ENCODE data around the gene RFWD3. TPM values are rescaled to one million over a fixed set of nuclear protein-coding genes. Genes with fewer than 3 reads are reported as not detected.

Gene RFWD3
- total RNA-seq, 1 donor from 2014 or later, result 43.8 TPM

- Mint-ChIP-seq H3K4me1 (ENCODE audit: unreplicated experiment) (no peaks in the 10 kb centered on the region), H3K27me3 (ENCODE audit: unreplicated experiment) (peaks cover 1% of the 10 kb centered on the region), H3K36me3 (ENCODE audit: low read depth, unreplicated experiment) (peaks cover 4% of the 10 kb centered on the region), H3K4me3 (ENCODE audit: unreplicated experiment) (no peak overlapping the region), H3K9me3 (ENCODE audit: unreplicated experiment) (no peaks in the 10 kb centered on the region), H3K27ac (ENCODE audit: unreplicated experiment) (no peak overlapping the region)
- TF ChIP-seq, protein P1, sequence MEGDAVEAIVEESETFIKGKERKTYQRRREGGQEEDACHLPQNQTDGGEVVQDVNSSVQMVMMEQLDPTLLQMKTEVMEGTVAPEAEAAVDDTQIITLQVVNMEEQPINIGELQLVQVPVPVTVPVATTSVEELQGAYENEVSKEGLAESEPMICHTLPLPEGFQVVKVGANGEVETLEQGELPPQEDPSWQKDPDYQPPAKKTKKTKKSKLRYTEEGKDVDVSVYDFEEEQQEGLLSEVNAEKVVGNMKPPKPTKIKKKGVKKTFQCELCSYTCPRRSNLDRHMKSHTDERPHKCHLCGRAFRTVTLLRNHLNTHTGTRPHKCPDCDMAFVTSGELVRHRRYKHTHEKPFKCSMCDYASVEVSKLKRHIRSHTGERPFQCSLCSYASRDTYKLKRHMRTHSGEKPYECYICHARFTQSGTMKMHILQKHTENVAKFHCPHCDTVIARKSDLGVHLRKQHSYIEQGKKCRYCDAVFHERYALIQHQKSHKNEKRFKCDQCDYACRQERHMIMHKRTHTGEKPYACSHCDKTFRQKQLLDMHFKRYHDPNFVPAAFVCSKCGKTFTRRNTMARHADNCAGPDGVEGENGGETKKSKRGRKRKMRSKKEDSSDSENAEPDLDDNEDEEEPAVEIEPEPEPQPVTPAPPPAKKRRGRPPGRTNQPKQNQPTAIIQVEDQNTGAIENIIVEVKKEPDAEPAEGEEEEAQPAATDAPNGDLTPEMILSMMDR (IDR thresholded peaks at IDR 0.05; ENCODE audit: unreplicated experiment), result no peak
- no peak for DNase-seq (ENCODE audit: low spot score)
Measured at GRCh38 chr16:74592847-74593246, 73.8 kb downstream of the RFWD3 start.

- Mint-ChIP-seq H3K4me3 (ENCODE audit: unreplicated experiment) (no peak overlapping the region), H3K9me3 (ENCODE audit: unreplicated experiment) (no peaks in the 10 kb centered on the region), H3K27me3 (ENCODE audit: unreplicated experiment) (peaks cover 1% of the 10 kb centered on the region), H3K27ac (ENCODE audit: unreplicated experiment) (no peak overlapping the region), H3K4me1 (ENCODE audit: unreplicated experiment) (no peaks in the 10 kb centered on the region), H3K36me3 (ENCODE audit: low read depth, unreplicated experiment) (peaks cover 4% of the 10 kb centered on the region)
- no peak for DNase-seq (ENCODE audit: low spot score)
- TF ChIP-seq, protein P1 (IDR thresholded peaks at IDR 0.05; ENCODE audit: unreplicated experiment), result no peak
Measured at GRCh38 chr16:74591876-74592650, 74.6 kb downstream of the RFWD3 start.

DNA sequence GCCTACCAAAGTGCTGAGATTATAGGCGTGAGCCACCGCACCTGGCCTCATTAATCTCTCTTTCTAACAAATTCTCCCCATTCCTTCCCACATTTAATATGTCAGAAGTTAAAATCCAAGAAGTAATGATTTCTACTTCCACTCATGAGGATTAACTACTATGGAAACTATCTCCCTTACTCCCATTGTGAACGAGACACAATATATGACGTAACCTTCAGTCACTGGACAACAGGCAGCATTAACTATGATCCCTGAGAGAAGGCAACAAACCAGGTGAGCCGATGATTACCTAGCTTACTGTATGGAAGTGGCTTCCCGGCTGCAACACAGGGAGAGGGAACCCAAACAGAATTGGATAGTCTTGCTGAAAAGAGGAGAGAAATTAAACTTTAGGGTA lies 79.7 kb downstream of the RFWD3 start:
- Mint-ChIP-seq H3K4me1 (ENCODE audit: unreplicated experiment) (no peaks in the 10 kb centered on the region), H3K9me3 (ENCODE audit: unreplicated experiment) (no peaks in the 10 kb centered on the region), H3K27ac (ENCODE audit: unreplicated experiment) (peak overlapping the region; percentile 3), H3K27me3 (ENCODE audit: unreplicated experiment) (no peaks in the 10 kb centered on the region), H3K4me3 (ENCODE audit: unreplicated experiment) (no peak overlapping the region), H3K36me3 (ENCODE audit: low read depth, unreplicated experiment) (no peaks in the 10 kb centered on the region)
- DNase-seq (ENCODE audit: low spot score), result no peak
- TF ChIP-seq, protein P1 (IDR thresholded peaks at IDR 0.05; ENCODE audit: unreplicated experiment), result no peak

GRCh38 chr16:74585846-74586443 lies 80.7 kb downstream of the RFWD3 start:
- Mint-ChIP-seq H3K36me3 (ENCODE audit: low read depth, unreplicated experiment) (no peaks in the 10 kb centered on the region), H3K27me3 (ENCODE audit: unreplicated experiment) (no peaks in the 10 kb centered on the region), H3K27ac (ENCODE audit: unreplicated experiment) (no peak overlapping the region), H3K4me1 (ENCODE audit: unreplicated experiment) (no peaks in the 10 kb centered on the region), H3K4me3 (ENCODE audit: unreplicated experiment) (no peak overlapping the region), H3K9me3 (ENCODE audit: unreplicated experiment) (no peaks in the 10 kb centered on the region)
- TF ChIP-seq, protein P1 (IDR thresholded peaks at IDR 0.05; ENCODE audit: unreplicated experiment), result no peak
- no peak for DNase-seq (ENCODE audit: low spot score)
